ENCODE measurements around the gene LMOD3. TPM values are rescaled to one million over a fixed set of nuclear protein-coding genes. Genes with fewer than 3 reads are reported as not detected.

Gene LMOD3
- total RNA-seq, 2 donors from 2014 or later = 0.33 TPM; not detected in 1

DNA sequence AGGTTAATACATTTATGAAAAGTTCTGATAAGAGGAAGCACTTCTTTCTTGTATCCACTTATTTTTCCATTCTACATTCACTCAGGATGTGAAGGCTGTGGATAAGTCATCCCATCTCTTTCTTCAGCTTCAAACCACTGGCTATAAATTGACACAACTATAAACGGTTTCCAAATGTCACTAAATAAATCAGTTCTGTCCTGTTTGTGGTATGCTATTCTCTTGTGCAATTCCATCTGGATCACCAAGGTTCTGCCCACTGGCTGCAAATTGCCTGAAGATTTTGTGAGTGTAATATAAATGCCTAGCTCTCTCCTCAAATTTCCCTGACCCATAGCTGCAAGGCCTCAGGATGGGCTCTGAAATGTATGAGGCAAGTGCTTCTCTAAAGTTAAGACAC is 7.1 kb upstream of the LMOD3 start:
- TF ChIP-seq, protein P1, sequence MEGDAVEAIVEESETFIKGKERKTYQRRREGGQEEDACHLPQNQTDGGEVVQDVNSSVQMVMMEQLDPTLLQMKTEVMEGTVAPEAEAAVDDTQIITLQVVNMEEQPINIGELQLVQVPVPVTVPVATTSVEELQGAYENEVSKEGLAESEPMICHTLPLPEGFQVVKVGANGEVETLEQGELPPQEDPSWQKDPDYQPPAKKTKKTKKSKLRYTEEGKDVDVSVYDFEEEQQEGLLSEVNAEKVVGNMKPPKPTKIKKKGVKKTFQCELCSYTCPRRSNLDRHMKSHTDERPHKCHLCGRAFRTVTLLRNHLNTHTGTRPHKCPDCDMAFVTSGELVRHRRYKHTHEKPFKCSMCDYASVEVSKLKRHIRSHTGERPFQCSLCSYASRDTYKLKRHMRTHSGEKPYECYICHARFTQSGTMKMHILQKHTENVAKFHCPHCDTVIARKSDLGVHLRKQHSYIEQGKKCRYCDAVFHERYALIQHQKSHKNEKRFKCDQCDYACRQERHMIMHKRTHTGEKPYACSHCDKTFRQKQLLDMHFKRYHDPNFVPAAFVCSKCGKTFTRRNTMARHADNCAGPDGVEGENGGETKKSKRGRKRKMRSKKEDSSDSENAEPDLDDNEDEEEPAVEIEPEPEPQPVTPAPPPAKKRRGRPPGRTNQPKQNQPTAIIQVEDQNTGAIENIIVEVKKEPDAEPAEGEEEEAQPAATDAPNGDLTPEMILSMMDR (IDR thresholded peaks at IDR 0.05) = no peak
- no peak for TF ChIP-seq POLR2A (IDR thresholded peaks at IDR 0.05)
- Histone ChIP-seq H3K27ac (no peak overlapping the region), H3K36me3 (replicated peaks in 1 of 2; ENCODE audit: insufficient read depth in 1 of 2, low read depth in 2 of 2) (no peaks in the 10 kb centered on the region), H3K9me3 (no peaks in the 10 kb centered on the region), H3K4me1 (no peaks in the 10 kb centered on the region), H3K4me3 (no peak overlapping the region), H3K27me3 (no peaks in the 10 kb centered on the region)
- DNase-seq (no peak), ATAC-seq (no peak)
- intact Hi-C loops (cut with DNase I) = no loop called here
- WGBS, 2 donors = 4 to 29% methylated on average over 1 of the region's 1 CpG

DNA sequence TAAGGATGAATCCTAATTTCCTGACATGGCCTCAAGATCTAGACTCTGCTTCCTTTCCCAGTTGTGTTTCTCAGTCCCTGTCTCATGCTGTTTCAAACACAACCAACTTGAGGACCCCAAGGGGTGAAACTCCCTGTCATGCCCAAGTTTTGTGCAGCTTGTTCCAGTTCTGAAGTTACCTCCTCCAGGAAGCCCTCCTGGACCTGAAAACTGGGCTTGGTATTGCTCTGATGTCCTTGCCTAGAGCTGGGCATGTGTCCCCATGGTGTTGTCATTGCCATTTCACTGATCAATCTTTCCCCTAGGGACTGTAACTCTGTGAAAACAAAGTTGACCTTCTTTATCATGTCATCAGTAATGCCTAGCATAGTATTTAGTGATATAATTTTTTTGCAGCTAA is 6.1 kb upstream of the LMOD3 start:
- no peaks in the 10 kb centered on the region for H3K27me3 ChIP-seq
- H3K4me3 ChIP-seq = no peak overlapping the region
- intact Hi-C loops (cut with DNase I) = no loop called here
- no peaks in the 10 kb centered on the region for H3K4me1 ChIP-seq
- H3K9me3 ChIP-seq = no peaks in the 10 kb centered on the region
- ATAC-seq (no peak), DNase-seq (no peak)
- no peak overlapping the region for H3K27ac ChIP-seq
- TF ChIP-seq POLR2A (IDR thresholded peaks at IDR 0.05) = no peak
- TF ChIP-seq, protein P1 (IDR thresholded peaks at IDR 0.05) = no peak
- H3K36me3 ChIP-seq (replicated peaks in 1 of 2; ENCODE audit: insufficient read depth in 1 of 2, low read depth in 2 of 2) = no peaks in the 10 kb centered on the region

DNA sequence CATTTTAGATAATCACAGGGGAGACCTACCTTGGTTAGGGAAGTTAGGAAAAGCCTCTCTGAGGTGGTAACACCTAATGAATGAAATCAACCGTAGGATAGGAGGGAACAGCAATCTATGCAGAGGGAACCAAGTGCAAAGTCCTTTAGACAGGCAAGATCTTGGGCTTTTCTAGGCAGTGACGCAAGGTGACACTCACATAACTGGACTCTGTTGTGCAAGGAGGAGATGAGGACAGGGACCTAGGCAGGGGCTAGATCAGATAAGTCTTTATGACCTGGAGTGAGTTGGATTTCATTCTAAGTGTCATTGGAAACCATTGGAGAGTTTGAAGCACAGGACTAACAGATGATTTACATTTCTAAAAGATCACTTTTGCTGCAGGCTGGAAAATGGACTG is 4.6 kb upstream of the LMOD3 start:
- Histone ChIP-seq H3K9me3 (no peaks in the 10 kb centered on the region), H3K36me3 (replicated peaks in 1 of 2; ENCODE audit: insufficient read depth in 1 of 2, low read depth in 2 of 2) (no peaks in the 10 kb centered on the region), H3K27me3 (no peaks in the 10 kb centered on the region), H3K4me1 (no peaks in the 10 kb centered on the region), H3K27ac (no peak overlapping the region), H3K4me3 (no peak overlapping the region)
- WGBS, 2 donors = 69 to 86% methylated on average over 2 of the region's 2 CpGs
- TF ChIP-seq, protein P1 (IDR thresholded peaks at IDR 0.05) = no peak
- no peak for TF ChIP-seq POLR2A (IDR thresholded peaks at IDR 0.05)
- no peak for DNase-seq
- intact Hi-C loops (cut with DNase I) = no loop called here
- no peak for ATAC-seq

DNA sequence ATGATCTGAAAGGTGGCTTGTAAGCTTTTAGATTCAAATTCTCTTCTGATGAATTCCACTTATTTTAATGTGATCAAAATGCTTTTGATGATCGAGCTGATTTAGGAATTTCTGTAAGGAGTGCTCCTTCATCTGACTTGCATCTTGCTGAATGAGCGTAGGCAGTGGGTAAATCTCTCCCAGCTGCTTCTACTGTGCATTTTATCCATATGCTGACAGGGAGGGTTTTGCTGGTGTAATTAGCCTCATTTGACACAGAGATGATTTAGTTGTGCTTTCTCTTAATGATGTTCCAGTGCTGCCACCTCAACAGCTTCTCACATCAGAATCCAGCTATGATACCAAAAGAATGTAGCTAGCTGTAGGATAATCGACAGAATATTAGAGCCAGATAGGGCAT is 3.8 kb upstream of the LMOD3 start:
- Histone ChIP-seq H3K27ac (no peak overlapping the region), H3K4me3 (no peak overlapping the region), H3K9me3 (no peaks in the 10 kb centered on the region), H3K4me1 (no peaks in the 10 kb centered on the region), H3K27me3 (no peaks in the 10 kb centered on the region), H3K36me3 (replicated peaks in 1 of 2; ENCODE audit: insufficient read depth in 1 of 2, low read depth in 2 of 2) (no peaks in the 10 kb centered on the region)
- ATAC-seq (no peak), DNase-seq (no peak)
- 78 to 86% methylated on average over 3 of the region's 3 CpGs for WGBS, 2 donors
- TF ChIP-seq, protein P1 (IDR thresholded peaks at IDR 0.05) = no peak
- TF ChIP-seq POLR2A (IDR thresholded peaks at IDR 0.05) = no peak
- intact Hi-C loops (cut with DNase I) = no loop called here

DNA sequence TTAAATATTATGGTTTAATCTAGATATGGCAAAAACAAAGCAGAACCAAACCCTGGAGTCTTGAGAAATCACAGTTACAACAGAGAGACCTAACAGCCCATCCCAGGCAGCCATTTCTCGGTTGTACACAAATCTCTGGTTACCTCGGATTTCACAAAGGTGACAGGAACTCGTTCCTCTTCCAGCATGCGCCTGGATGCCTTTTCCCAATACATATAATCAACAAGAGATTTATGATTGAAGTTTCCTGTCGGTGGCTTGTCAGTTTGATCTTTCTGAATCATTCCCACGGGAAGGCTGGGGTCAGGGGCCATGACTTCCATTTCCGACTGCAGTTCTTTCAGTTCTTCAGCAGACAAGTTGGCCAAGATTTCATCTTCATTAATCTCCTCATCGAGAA is 445 bp downstream of the LMOD3 start:
- WGBS, 2 donors = 52 to 58% methylated on average over 8 of the region's 8 CpGs
- Histone ChIP-seq H3K4me1 (peaks cover 2% of the 10 kb centered on the region), H3K27ac (no peak overlapping the region)

More for the DNA sequence above, 445 bp downstream of the LMOD3 start:
- Histone ChIP-seq H3K36me3 (replicated peaks in 1 of 2; ENCODE audit: insufficient read depth in 1 of 2, low read depth in 2 of 2) (no peaks in the 10 kb centered on the region), H3K27me3 (no peaks in the 10 kb centered on the region), H3K9me3 (no peaks in the 10 kb centered on the region), H3K4me3 (no peak overlapping the region)
- ATAC-seq (no peak), DNase-seq (no peak)
- intact Hi-C loops (cut with DNase I) = no loop called here
- no peak for TF ChIP-seq POLR2A (IDR thresholded peaks at IDR 0.05)
- TF ChIP-seq, protein P1 (IDR thresholded peaks at IDR 0.05) = no peak
